ENCODE measurements around the gene ATP5F1A.

ATP5F1A gene

GRCh38 chr18:46068763-46069162 lies 29.3 kb downstream of the ATP5F1A start:
- Histone ChIP-seq H4K91ac (ENCODE audit: low read depth, low read length, poor library complexity) (no peak overlapping the region), H3K36me3 (replicated peaks in 1 of 2; ENCODE audit: control insufficient read depth in 2 of 2, insufficient read depth in 2 of 2, low read length in 2 of 2) (no peaks in the 10 kb centered on the region), H2BK15ac (ENCODE audit: low read length) (no peak overlapping the region), H2BK12ac (ENCODE audit: low read length) (no peak overlapping the region), H3K27me3 (ENCODE audit: control insufficient read depth in 3 of 3, insufficient read depth in 3 of 3, low read depth in 1 of 3, low read length in 3 of 3) (peaks cover 0 to 26% (median 2%) of the 10 kb centered on the region in 3 experiments), H3K4ac (ENCODE audit: low read length) (no peak overlapping the region), H2BK5ac (ENCODE audit: low read length) (no peak overlapping the region), H2BK120ac (ENCODE audit: low read depth, low read length) (no peak overlapping the region), H3K18ac (ENCODE audit: low read length) (no peak overlapping the region), H4K8ac (ENCODE audit: low read depth, low read length) (no peak overlapping the region), H3K14ac (ENCODE audit: low read length) (no peak overlapping the region), H3K23ac (ENCODE audit: low read depth, low read length, poor library complexity) (no peak overlapping the region), H2AFZ (ENCODE audit: low read length) (no peak overlapping the region), H3K79me1 (ENCODE audit: low read depth, low read length) (peaks cover 2% of the 10 kb centered on the region), H3K4me1 (ENCODE audit: control insufficient read depth in 2 of 2, insufficient read depth in 1 of 2, low read depth in 1 of 2, low read length in 2 of 2) (peaks cover 4 to 7% of the 10 kb centered on the region in 2 donors), H3K9me3 (replicated peaks in 1 of 2; ENCODE audit: control insufficient read depth in 2 of 2, insufficient read depth in 1 of 2, low read depth in 1 of 2, low read length in 2 of 2) (no peaks in the 10 kb centered on the region), H3K4me2 (ENCODE audit: insufficient read depth, low read length, poor library complexity, severe bottlenecking) (no peak overlapping the region), H3K9ac (ENCODE audit: low read depth, low read length, poor library complexity) (no peak overlapping the region), H3K27ac (replicated peaks; ENCODE audit: low read length) (no peak overlapping the region), H3K4me3 (ENCODE audit: low read length in 2 of 2) (no peak overlapping the region), H2AK5ac (ENCODE audit: low read depth, low read length) (no peak overlapping the region)
- no CpG with 5 or more reads among the region's 1 CpG for WGBS, 2 donors (ENCODE audit: extremely low coverage in 2 of 2, insufficient read length in 2 of 2, insufficient replicate concordance in 1 of 2)
- no peak for DNase-seq (ENCODE audit: low spot score)

- no peak overlapping the region for H2BK15ac ChIP-seq (ENCODE audit: low read length)
Observed at GRCh38 chr18:46067438-46068007, 30.6 kb downstream of the ATP5F1A start.

GRCh38 chr18:46062781-46063180 lies 35.3 kb downstream of the ATP5F1A start:
- no peaks in the 10 kb centered on the region for H3K4me1 ChIP-seq (ENCODE audit: control insufficient read depth in 2 of 2, insufficient read depth in 1 of 2, low read depth in 1 of 2, low read length in 2 of 2)
- H3K79me1 ChIP-seq (ENCODE audit: low read depth, low read length): no peaks in the 10 kb centered on the region
- WGBS, 2 donors (ENCODE audit: extremely low coverage in 2 of 2, insufficient read length in 2 of 2, insufficient replicate concordance in 1 of 2): no CpG with 5 or more reads among the region's 5 CpGs
- H2BK5ac ChIP-seq (ENCODE audit: low read length): no peak overlapping the region
- H3K23ac ChIP-seq (ENCODE audit: low read depth, low read length, poor library complexity): no peak overlapping the region
- H3K4ac ChIP-seq (ENCODE audit: low read length): no peak overlapping the region
- no peak overlapping the region for H3K14ac ChIP-seq (ENCODE audit: low read length)
- H3K4me2 ChIP-seq (ENCODE audit: insufficient read depth, low read length, poor library complexity, severe bottlenecking): no peak overlapping the region
- no peaks in the 10 kb centered on the region for H3K36me3 ChIP-seq (replicated peaks in 1 of 2; ENCODE audit: control insufficient read depth in 2 of 2, insufficient read depth in 2 of 2, low read length in 2 of 2)
- no peak overlapping the region for H2BK15ac ChIP-seq (ENCODE audit: low read length)
- no peak overlapping the region for H4K91ac ChIP-seq (ENCODE audit: low read depth, low read length, poor library complexity)
- H2BK120ac ChIP-seq (ENCODE audit: low read depth, low read length): no peak overlapping the region
- H2BK12ac ChIP-seq (ENCODE audit: low read length): no peak overlapping the region
- DNase-seq (ENCODE audit: low spot score): no peak
- no peak overlapping the region for H3K4me3 ChIP-seq (ENCODE audit: low read length in 2 of 2)
- no peak overlapping the region for H3K18ac ChIP-seq (ENCODE audit: low read length)
- no peak overlapping the region for H2AFZ ChIP-seq (ENCODE audit: low read length)
- no peaks in the 10 kb centered on the region for H3K27me3 ChIP-seq (ENCODE audit: control insufficient read depth in 3 of 3, insufficient read depth in 3 of 3, low read depth in 1 of 3, low read length in 3 of 3)
- H3K27ac ChIP-seq (replicated peaks; ENCODE audit: low read length): no peak overlapping the region
- no peaks in the 10 kb centered on the region for H3K9me3 ChIP-seq (replicated peaks in 1 of 2; ENCODE audit: control insufficient read depth in 2 of 2, insufficient read depth in 1 of 2, low read depth in 1 of 2, low read length in 2 of 2)
- H2AK5ac ChIP-seq (ENCODE audit: low read depth, low read length): no peak overlapping the region
- H4K8ac ChIP-seq (ENCODE audit: low read depth, low read length): no peak overlapping the region
- no peak overlapping the region for H3K9ac ChIP-seq (ENCODE audit: low read depth, low read length, poor library complexity)

More at GRCh38 chr18:46067438-46068007, 30.6 kb downstream of the ATP5F1A start:
- Histone ChIP-seq H3K14ac (ENCODE audit: low read length) (no peak overlapping the region), H3K27me3 (ENCODE audit: control insufficient read depth in 3 of 3, insufficient read depth in 3 of 3, low read depth in 1 of 3, low read length in 3 of 3) (peaks cover 0 to 17% (median 2%) of the 10 kb centered on the region in 3 experiments), H3K23ac (ENCODE audit: low read depth, low read length, poor library complexity) (no peak overlapping the region), H2AK5ac (ENCODE audit: low read depth, low read length) (no peak overlapping the region), H3K4ac (ENCODE audit: low read length) (no peak overlapping the region), H3K4me1 (ENCODE audit: control insufficient read depth in 2 of 2, insufficient read depth in 1 of 2, low read depth in 1 of 2, low read length in 2 of 2) (peaks cover 4 to 7% of the 10 kb centered on the region in 2 donors), H3K36me3 (replicated peaks in 1 of 2; ENCODE audit: control insufficient read depth in 2 of 2, insufficient read depth in 2 of 2, low read length in 2 of 2) (no peaks in the 10 kb centered on the region), H4K8ac (ENCODE audit: low read depth, low read length) (no peak overlapping the region), H3K27ac (replicated peaks; ENCODE audit: low read length) (no peak overlapping the region), H3K4me2 (ENCODE audit: insufficient read depth, low read length, poor library complexity, severe bottlenecking) (no peak overlapping the region), H2AFZ (ENCODE audit: low read length) (no peak overlapping the region), H3K9me3 (replicated peaks in 1 of 2; ENCODE audit: control insufficient read depth in 2 of 2, insufficient read depth in 1 of 2, low read depth in 1 of 2, low read length in 2 of 2) (no peaks in the 10 kb centered on the region), H2BK120ac (ENCODE audit: low read depth, low read length) (no peak overlapping the region), H3K18ac (ENCODE audit: low read length) (no peak overlapping the region), H4K91ac (ENCODE audit: low read depth, low read length, poor library complexity) (no peak overlapping the region), H3K4me3 (ENCODE audit: low read length in 2 of 2) (no peak overlapping the region), H2BK12ac (ENCODE audit: low read length) (no peak overlapping the region), H3K79me1 (ENCODE audit: low read depth, low read length) (peaks cover 2% of the 10 kb centered on the region), H3K9ac (ENCODE audit: low read depth, low read length, poor library complexity) (no peak overlapping the region), H2BK5ac (ENCODE audit: low read length) (no peak overlapping the region)
- no peak for DNase-seq (ENCODE audit: low spot score)
- no CpG with 5 or more reads among the region's 5 CpGs for WGBS, 2 donors (ENCODE audit: extremely low coverage in 2 of 2, insufficient read length in 2 of 2, insufficient replicate concordance in 1 of 2)

GRCh38 chr18:46061796-46062195 lies 36.3 kb downstream of the ATP5F1A start:
- Histone ChIP-seq H2AK5ac (ENCODE audit: low read depth, low read length) (no peak overlapping the region), H3K4ac (ENCODE audit: low read length) (no peak overlapping the region), H4K8ac (ENCODE audit: low read depth, low read length) (no peak overlapping the region), H3K27ac (replicated peaks; ENCODE audit: low read length) (no peak overlapping the region), H2BK120ac (ENCODE audit: low read depth, low read length) (no peak overlapping the region), H2AFZ (ENCODE audit: low read length) (no peak overlapping the region), H3K4me2 (ENCODE audit: insufficient read depth, low read length, poor library complexity, severe bottlenecking) (no peak overlapping the region), H3K9me3 (replicated peaks in 1 of 2; ENCODE audit: control insufficient read depth in 2 of 2, insufficient read depth in 1 of 2, low read depth in 1 of 2, low read length in 2 of 2) (no peaks in the 10 kb centered on the region), H3K18ac (ENCODE audit: low read length) (no peak overlapping the region), H3K9ac (ENCODE audit: low read depth, low read length, poor library complexity) (no peak overlapping the region), H3K14ac (ENCODE audit: low read length) (no peak overlapping the region), H3K79me1 (ENCODE audit: low read depth, low read length) (no peaks in the 10 kb centered on the region), H2BK5ac (ENCODE audit: low read length) (no peak overlapping the region), H3K36me3 (replicated peaks in 1 of 2; ENCODE audit: control insufficient read depth in 2 of 2, insufficient read depth in 2 of 2, low read length in 2 of 2) (no peaks in the 10 kb centered on the region), H3K23ac (ENCODE audit: low read depth, low read length, poor library complexity) (no peak overlapping the region), H2BK15ac (ENCODE audit: low read length) (no peak overlapping the region), H3K4me3 (ENCODE audit: low read length in 2 of 2) (no peak overlapping the region), H3K27me3 (ENCODE audit: control insufficient read depth in 3 of 3, insufficient read depth in 3 of 3, low read depth in 1 of 3, low read length in 3 of 3) (no peaks in the 10 kb centered on the region), H2BK12ac (ENCODE audit: low read length) (no peak overlapping the region), H4K91ac (ENCODE audit: low read depth, low read length, poor library complexity) (no peak overlapping the region), H3K4me1 (ENCODE audit: control insufficient read depth in 2 of 2, insufficient read depth in 1 of 2, low read depth in 1 of 2, low read length in 2 of 2) (no peaks in the 10 kb centered on the region)
- DNase-seq (ENCODE audit: low spot score): no peak
- WGBS, 2 donors (ENCODE audit: extremely low coverage in 2 of 2, insufficient read length in 2 of 2, insufficient replicate concordance in 1 of 2): no CpG with 5 or more reads among the region's 1 CpG
